Lower leg skin (tissue), 4 donors: ENCODE results near the gene RIPK4. TPM values are rescaled to one million over a fixed set of nuclear protein-coding genes. Genes with fewer than 3 reads are reported as not detected.
"Not testable (repeated sequence)": the region's sequence is repeated elsewhere in the genome, so short reads cannot be mapped to it uniquely, and the experiment has no call there.

Experiments
- DNase-seq, 2 donors: peaks; one replicate each; pipeline ENCODE4 v3.0.0-alpha.2; 2019; ENCODE audit warnings: low spot score in 2 of 2
- H3K4me3 ChIP-seq: fragments of 200-600 bp; sonication (generic); 2 replicates; pipeline ENCODE4 v1.5.1; 2017; ENCODE audit warnings: mild to moderate bottlenecking, low read depth; ENCODE audit not compliant: poor library complexity, severe bottlenecking
- CTCF ChIP-seq, 3 donors: fragments of 450-650 bp; IDR thresholded peaks; one replicate each; pipeline ENCODE4 v1.5.1; 2016; ENCODE audit warnings: antibody characterized with exemption in 3 of 3, mild to moderate bottlenecking in 3 of 3, moderate library complexity in 2 of 3
- POLR2A ChIP-seq, 2 donors: fragments of 450-650 bp; IDR thresholded peaks; one replicate each; pipeline ENCODE4 v1.6.1; 2016 to 2017; ENCODE audit warnings: antibody characterized with exemption in 2 of 2, mild to moderate bottlenecking in 1 of 2, moderate library complexity in 1 of 2
- WGBS, 2 donors: methylation state at CpG; one replicate each; pipeline ENCODE4 v1.1.5; 2018; 5-methylcytosine and 5-hydroxymethylcytosine counted together
- intact Hi-C: fragments of 100-400 bp; cut with DNase I; formaldehyde crosslinking; loops from one replicate; pipeline ENCODE4 v1.15.0; 2023; ENCODE audit warnings: low total_unique reads
- total RNA-seq, 4 donors: library from RNA; depleted of rRNA; stranded (reverse); fragments of >200 nt; gene quantifications; one replicate each; pipeline ENCODE4 v1.1.0, GENCODE V29; 2016

Gene RIPK4
- total RNA-seq, 4 donors from 2014 or later = 61.0 to 88.1 (median 68.2) TPM

- DNase-seq = peak; percentile 76 to 93
- WGBS, 2 donors = 29 to 31% methylated on average over 23 of the region's 24 CpGs
- intact Hi-C loops = no loop called here
- H3K4me3 ChIP-seq = no peak overlapping the region
- TF ChIP-seq CTCF (IDR thresholded peaks at IDR 0.05) = no peak
Observed at GRCh38 chr21:41726970-41727783, 39.7 kb downstream of the RIPK4 start.

GRCh38 chr21:41726630-41726969 is 40.3 kb downstream of the RIPK4 start:
- WGBS, 2 donors = 47 to 51% methylated on average over 9 of the region's 9 CpGs
- no peak for DNase-seq
- TF ChIP-seq POLR2A (IDR thresholded peaks at IDR 0.05) (no peak), CTCF (IDR thresholded peaks at IDR 0.05) (no peak)
- H3K4me3 ChIP-seq = no peak overlapping the region
- intact Hi-C loops = no loop called here

- H3K4me3 ChIP-seq = no peak overlapping the region
- DNase-seq = no peak
- WGBS, 2 donors = 49 to 63% methylated on average over 18 to 19 of the region's 19 CpGs
- intact Hi-C loops = no loop called here
- TF ChIP-seq CTCF (IDR thresholded peaks at IDR 0.05) (no peak), POLR2A (IDR thresholded peaks at IDR 0.05) (no peak)
Observed at GRCh38 chr21:41726058-41726558, 40.7 kb downstream of the RIPK4 start.

- intact Hi-C loops = no loop called here
- WGBS, 2 donors = 42 to 58% methylated on average over 26 to 33 of the region's 33 CpGs
- no peak overlapping the region for H3K4me3 ChIP-seq
Observed at GRCh38 chr21:41725421-41726031, 41.3 kb downstream of the RIPK4 start.

GRCh38 chr21:41723835-41724234 is 43.0 kb downstream of the RIPK4 start:
- 85 to 86% methylated on average over 9 of the region's 9 CpGs for WGBS, 2 donors
- intact Hi-C loops, DNase-seq, H3K4me3 ChIP-seq: not testable (repeated sequence)

More at GRCh38 chr21:41725421-41726031, 41.3 kb downstream of the RIPK4 start:
- DNase-seq = no peak
- TF ChIP-seq POLR2A (IDR thresholded peaks at IDR 0.05) (no peak), CTCF (IDR thresholded peaks at IDR 0.05) (no peak)
